HEK293T (cell line): ENCODE measurements around the gene NDUFV1.

Source experiments
- ELF4 ChIP-seq: fragments of 450-650 bp; IDR thresholded peaks from 2 replicates; pipeline ENCODE4 v1.6.1; 2017; ENCODE audit warnings: antibody characterized with exemption
- SUZ12 ChIP-seq: fragments of 450-650 bp; IDR thresholded peaks from 2 replicates; pipeline ENCODE4 v1.6.1; 2016; ENCODE audit warnings: mild to moderate bottlenecking

DNA sequence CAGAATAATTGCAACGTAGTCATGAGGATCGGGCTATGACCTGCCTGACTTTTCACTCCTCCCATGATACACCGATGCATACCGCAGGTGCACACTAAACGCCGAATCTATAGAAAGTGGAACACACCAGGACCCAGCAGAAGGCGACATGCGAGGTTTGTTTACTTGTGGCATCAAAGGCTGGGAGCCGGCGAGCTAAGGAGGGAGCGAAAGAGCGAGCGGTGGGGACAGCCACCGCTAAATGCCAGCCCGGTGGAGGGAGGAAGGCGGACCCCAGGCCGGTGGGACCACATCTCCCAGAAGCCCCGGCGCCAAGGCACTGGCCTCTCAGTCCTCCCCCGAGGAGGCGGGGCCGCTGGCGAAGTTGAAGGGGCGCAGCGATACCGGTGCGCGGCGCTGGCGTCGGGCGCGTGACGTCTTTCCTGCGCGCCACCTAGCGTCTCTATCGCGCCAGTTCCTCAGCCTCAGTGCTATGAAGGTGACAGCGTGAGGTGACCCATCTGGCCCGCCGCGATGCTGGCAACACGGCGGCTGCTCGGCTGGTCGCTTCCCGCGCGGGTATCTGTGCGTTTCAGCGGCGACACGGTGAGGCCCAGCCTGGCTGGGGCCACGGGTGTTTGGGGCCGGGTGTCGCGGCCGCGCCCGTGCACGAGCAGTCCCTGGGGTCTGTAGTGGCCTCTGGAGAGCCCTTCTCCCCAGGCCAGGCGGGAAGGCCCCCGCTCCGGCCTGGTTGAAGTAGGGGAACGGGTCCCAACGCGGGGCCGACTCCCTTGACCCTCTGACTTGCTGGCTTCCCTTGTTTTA lies at the start of gene NDUFV1:
- TF ChIP-seq SUZ12: no peak
- TF ChIP-seq ELF4: no peak
